Endothelial cell of umbilical vein (primary cell): Measurements from ENCODE around the gene OR2V1. TPM values are rescaled to one million over a fixed set of nuclear protein-coding genes. Genes with fewer than 3 reads are reported as not detected.
A peak's percentile ranks its signal among the peaks of the same experiment; 100 is the strongest.

Experiments used
- BruUV-seq: library from RNA; stranded (reverse); fragments of 400-500 nt; replicated peaks from 2 replicates; lab custom pipeline; 2021; lab: Mats Ljungman, UMichigan
- CTCF ChIA-PET: fragments of 300-600, 350-600 bp; sonication (Branson Sonifier 250); formaldehyde crosslinking; loops from one replicate; lab custom pipeline; 2021; ENCODE audit warnings: antibody characterized with exemption, inconsistent platforms; lab: Charles Lee
- POLR2A ChIA-PET: fragments of 300-600, 350-600 bp; sonication (Branson Sonifier 250); formaldehyde crosslinking; loops from one replicate; lab custom pipeline; 2021; ENCODE audit warnings: antibody characterized with exemption, inconsistent platforms; lab: Charles Lee
- DNase-seq: peaks from one replicate; pipeline ENCODE4 v3.0.0-alpha.2; 2011; ENCODE audit warnings: low read depth, low spot score
- FAIRE-seq: peaks from 2 replicates; lab custom pipeline; 2011; peaks lifted over from hg19 to GRCh38; lab: Jason Lieb, UNC
- H2AFZ ChIP-seq: 2 replicates; pipeline ENCODE4 v1.6.0; 2012; ENCODE audit warnings: low read depth, low read length, control low read depth, inconsistent platforms
- H3K27ac ChIP-seq: 2 replicates; pipeline ENCODE4 v1.5.1; 2011; ENCODE audit warnings: low read depth, mild to moderate bottlenecking, control low read depth, low read length, moderate library complexity; ENCODE audit not compliant: insufficient read depth
- H3K27me3 ChIP-seq, 2 experiments: 2 replicates each; pipeline versions ENCODE4 v1.6.0 to v1.6.1; 2011; ENCODE audit warnings: low read length in 2 of 2, mixed read lengths in 1 of 2; ENCODE audit not compliant: control insufficient read depth in 2 of 2, insufficient read depth in 2 of 2
- H3K36me3 ChIP-seq, 2 experiments: 2 replicates in 1 of 2; 3 replicates in 1 of 2; pipeline ENCODE4 v1.5.1; 2011; ENCODE audit warnings: low read length in 2 of 2, mild to moderate bottlenecking in 1 of 2, moderate library complexity in 1 of 2; ENCODE audit not compliant: control insufficient read depth in 2 of 2, insufficient read depth in 2 of 2; ENCODE audit errors: extremely low read depth in 1 of 2
- H3K4me1 ChIP-seq: 3 replicates; pipeline ENCODE4 v1.5.1; 2011; ENCODE audit warnings: mild to moderate bottlenecking, low read length; ENCODE audit not compliant: control insufficient read depth, insufficient read depth; ENCODE audit errors: extremely low read depth
- H3K4me2 ChIP-seq: 2 replicates; pipeline ENCODE4 v1.6.1; 2011; ENCODE audit warnings: low read length, control low read depth, mixed read lengths; ENCODE audit not compliant: insufficient read depth
- H3K4me3 ChIP-seq, 3 experiments: fragments of 200-600 bp in 1 of 3; sonication (generic), shearing (Covaris generic) in 1 of 3; replicated peaks in 1 of 3; 2 replicates each; pipeline ENCODE4 v1.5.1; 2011 to 2016; ENCODE audit warnings: control low read depth in 3 of 3, low read length in 3 of 3, mild to moderate bottlenecking in 2 of 3, inconsistent platforms in 1 of 3, low read depth in 1 of 3, moderate library complexity in 1 of 3; ENCODE audit not compliant: insufficient read depth in 1 of 3
- H3K79me2 ChIP-seq: 2 replicates; pipeline ENCODE4 v1.6.0; 2012; ENCODE audit warnings: low read length, inconsistent platforms; ENCODE audit not compliant: control insufficient read depth, insufficient read depth
- H3K9ac ChIP-seq: replicated peaks from 2 replicates; pipeline ENCODE3; 2011; ENCODE audit warnings: low read length, control low read depth; ENCODE audit not compliant: insufficient read depth; ENCODE audit errors: extremely low read depth
- H3K9me1 ChIP-seq: replicated peaks from 3 replicates; pipeline ENCODE4 v1.6.0; 2011; ENCODE audit warnings: mild to moderate bottlenecking, low read length; ENCODE audit not compliant: control insufficient read depth, insufficient read depth; ENCODE audit errors: extremely low read depth
- H3K9me3 ChIP-seq: replicated peaks from 2 replicates; pipeline ENCODE4 v1.5.1; 2012; ENCODE audit warnings: low read length, inconsistent platforms; ENCODE audit not compliant: control insufficient read depth, insufficient read depth
- H4K20me1 ChIP-seq: replicated peaks from 2 replicates; pipeline ENCODE3; 2011; ENCODE audit warnings: mild to moderate bottlenecking, low read length; ENCODE audit not compliant: control insufficient read depth, insufficient read depth; ENCODE audit errors: extremely low read depth
- EZH2 ChIP-seq: IDR thresholded peaks from 2 replicates; pipeline ENCODE4 v1.6.1; 2012; ENCODE audit warnings: borderline replicate concordance, low read depth, mild to moderate bottlenecking, moderate library complexity, low read length, inconsistent platforms; ENCODE audit not compliant: severe bottlenecking
- FOS ChIP-seq: IDR thresholded peaks from 2 replicates; pipeline ENCODE4 v1.6.1; 2011; ENCODE audit warnings: mild to moderate bottlenecking, low read length, moderate library complexity, borderline replicate concordance; ENCODE audit not compliant: insufficient read depth
- GATA2 ChIP-seq: IDR thresholded peaks from 2 replicates; pipeline ENCODE4 v1.7.0; 2011; ENCODE audit warnings: low read depth, mild to moderate bottlenecking, moderate library complexity, mixed read lengths, low read length; ENCODE audit not compliant: insufficient read length, insufficient read depth
- JUN ChIP-seq: IDR thresholded peaks from 2 replicates; pipeline ENCODE4 v1.6.1; 2011; ENCODE audit warnings: borderline replicate concordance, low read depth; ENCODE audit not compliant: insufficient read length, insufficient read depth
- MYC ChIP-seq: IDR thresholded peaks from one replicate; pipeline ENCODE4 v1.6.1; 2011; ENCODE audit warnings: mild to moderate bottlenecking, low read depth, low read length
- POLR2A ChIP-seq: IDR thresholded peaks from 2 replicates; pipeline ENCODE4 v1.6.1; 2012; ENCODE audit warnings: low read depth, mild to moderate bottlenecking, control low read depth, low read length
- POLR2AphosphoS5 ChIP-seq: IDR thresholded peaks from 2 replicates; pipeline ENCODE4 v1.6.1; 2012; ENCODE audit warnings: low read depth, mild to moderate bottlenecking, control low read depth, low read length, moderate library complexity; ENCODE audit not compliant: insufficient read depth
- dilution Hi-C: fragments of 300-500 bp; cut with MboI; formaldehyde crosslinking; loops from one replicate; pipeline ENCODE4 v1.15.0; 2019; ENCODE audit warnings: low sequenced_read_pairs; ENCODE audit not compliant: extremely low pct_ligation_motif_present
- intact Hi-C: fragments of 100-400 bp; cut with micrococcal nuclease; formaldehyde crosslinking; loops from one replicate; pipeline ENCODE4 v1.10.0; 2022
- polyA plus RNA-seq, 4 experiments: library from polyadenylated mRNA; depleted of rRNA in 3 of 4; stranded (reverse) in 3 of 4; unstranded in 1 of 4; fragments of >200 nt; gene quantifications; 2 replicates each; pipeline versions ENCODE4 v1.2.1 to v1.2.3, GENCODE V29; 2011 to 2012; ENCODE audit warnings: missing spikeins in 1 of 4
- total RNA-seq: library from RNA; stranded (reverse); gene quantifications from 2 replicates; pipeline ENCODE4 v1.2.3, GENCODE V29; 2021
- TF ChIP-seq, protein P1 (sequence below): IDR thresholded peaks from 2 replicates; pipeline ENCODE4 v1.6.1; 2011; ENCODE audit not compliant: insufficient read depth, insufficient read length
- TF ChIP-seq, protein P2 (sequence below), 2 donors: IDR thresholded peaks; 1 replicate in 1 of 2; 2 replicates in 1 of 2; pipeline ENCODE4 v1.5.1; 2011; ENCODE audit warnings: low read length in 2 of 2, mild to moderate bottlenecking in 2 of 2, moderate library complexity in 2 of 2, control low read depth in 1 of 2, inconsistent platforms in 1 of 2, low read depth in 1 of 2; ENCODE audit not compliant: insufficient read depth in 1 of 2; ENCODE audit errors: extremely low read depth in 1 of 2

Gene OR2V1
- total and polyA plus RNA-seq, 2 donors (not counting 3 experiments of a cell fraction or from before 2014, with no cell fraction given), result not detected

- Histone ChIP-seq H3K27me3 (peaks cover 19 to 26% of the 10 kb centered on the region in 2 experiments), H3K9me1 (no peaks in the 10 kb centered on the region), H4K20me1 (no peaks in the 10 kb centered on the region), H3K4me1 (peaks cover 9% of the 10 kb centered on the region), H3K4me2 (peak overlapping the region; percentile 73), H2AFZ (peak overlapping the region; percentile 13), H3K36me3 (no peaks in the 10 kb centered on the region), H3K79me2 (no peaks in the 10 kb centered on the region), H3K9me3 (no peaks in the 10 kb centered on the region), H3K9ac (no peak overlapping the region), H3K27ac (no peak overlapping the region), H3K4me3 (peak overlapping the region in 1 of 3 experiments; percentile 14)
- CTCF ChIA-PET, result interaction anchor here (0.7 to 2.7 kb wide), 8 partner anchors 9 to 389 kb away, joined by 3 to 11 read pairs (median 4); partner anchors contain the start of gene TRIM52
- BruUV-seq, result no TSS peak
- intact Hi-C loops, result loop anchor here (1.0 to 2.0 kb wide), 2 partner anchors 9 to 16 kb away; no protein-coding TSS in a partner anchor
- DNase-seq (no peak), FAIRE-seq (peak; percentile 15)
- dilution Hi-C loops, result no loop called here
- POLR2A ChIA-PET, result interaction anchor here (0.8 to 1.5 kb wide), 2 partner anchors 11 to 12 kb away, joined by 3 to 4 read pairs; no protein-coding TSS in a partner anchor
- TF ChIP-seq, protein P1, sequence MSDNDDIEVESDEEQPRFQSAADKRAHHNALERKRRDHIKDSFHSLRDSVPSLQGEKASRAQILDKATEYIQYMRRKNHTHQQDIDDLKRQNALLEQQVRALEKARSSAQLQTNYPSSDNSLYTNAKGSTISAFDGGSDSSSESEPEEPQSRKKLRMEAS, result no peak
- TF ChIP-seq POLR2A, result no peak
- TF ChIP-seq JUN, result no peak
- TF ChIP-seq EZH2, result no peak
- no peak for TF ChIP-seq MYC
- no peak for TF ChIP-seq GATA2
- no peak for TF ChIP-seq FOS
- TF ChIP-seq, protein P2, sequence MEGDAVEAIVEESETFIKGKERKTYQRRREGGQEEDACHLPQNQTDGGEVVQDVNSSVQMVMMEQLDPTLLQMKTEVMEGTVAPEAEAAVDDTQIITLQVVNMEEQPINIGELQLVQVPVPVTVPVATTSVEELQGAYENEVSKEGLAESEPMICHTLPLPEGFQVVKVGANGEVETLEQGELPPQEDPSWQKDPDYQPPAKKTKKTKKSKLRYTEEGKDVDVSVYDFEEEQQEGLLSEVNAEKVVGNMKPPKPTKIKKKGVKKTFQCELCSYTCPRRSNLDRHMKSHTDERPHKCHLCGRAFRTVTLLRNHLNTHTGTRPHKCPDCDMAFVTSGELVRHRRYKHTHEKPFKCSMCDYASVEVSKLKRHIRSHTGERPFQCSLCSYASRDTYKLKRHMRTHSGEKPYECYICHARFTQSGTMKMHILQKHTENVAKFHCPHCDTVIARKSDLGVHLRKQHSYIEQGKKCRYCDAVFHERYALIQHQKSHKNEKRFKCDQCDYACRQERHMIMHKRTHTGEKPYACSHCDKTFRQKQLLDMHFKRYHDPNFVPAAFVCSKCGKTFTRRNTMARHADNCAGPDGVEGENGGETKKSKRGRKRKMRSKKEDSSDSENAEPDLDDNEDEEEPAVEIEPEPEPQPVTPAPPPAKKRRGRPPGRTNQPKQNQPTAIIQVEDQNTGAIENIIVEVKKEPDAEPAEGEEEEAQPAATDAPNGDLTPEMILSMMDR (IDR thresholded peaks at IDR 0.05; ENCODE audit: extremely low read depth in 1 of 2, insufficient read depth in 1 of 2, low read depth in 1 of 2, low read length in 2 of 2), result no peak
- no peak for TF ChIP-seq POLR2AphosphoS5
Measured at GRCh38 chr5:181173027-181173419, 42.1 kb upstream of the OR2V1 start.
